ENCODE measurements around the gene RTN3. TPM values are rescaled to one million over a fixed set of nuclear protein-coding genes. Genes with fewer than 3 reads are reported as not detected.

Gene RTN3
- polyA plus RNA-seq, 3 donors: 123 to 341 (median 232) TPM

DNA sequence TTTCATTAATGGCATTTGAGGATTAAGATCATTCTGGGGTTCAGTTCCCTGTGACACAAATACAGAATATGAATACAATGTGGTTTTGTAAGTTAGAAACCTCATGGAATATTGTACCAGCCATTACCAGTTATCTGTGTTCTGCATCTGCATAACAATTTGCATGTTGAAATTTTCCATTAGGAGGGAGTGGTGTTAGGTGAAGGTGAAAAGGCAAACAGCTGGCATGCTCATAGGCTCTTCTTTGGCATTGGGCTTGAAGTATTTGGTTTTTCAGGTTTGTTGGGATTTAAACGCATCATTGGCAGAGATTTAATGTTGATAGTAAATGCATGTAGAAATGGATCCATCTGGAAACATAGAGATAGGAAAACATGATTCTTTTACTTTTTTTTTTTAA is 18.6 kb downstream of the RTN3 start:
- peaks cover 13 to 37% of the 10 kb centered on the region in 2 donors for H3K36me3 Mint-ChIP-seq
- Histone ChIP-seq H3K27ac (ENCODE audit: low read depth in 1 of 2, low read length in 2 of 2) (peak overlapping the region in 1 of 2 donors; percentile 30), H3K27me3 (ENCODE audit: control insufficient read depth in 2 of 2, insufficient read depth in 2 of 2, low read length in 2 of 2) (no peaks in the 10 kb centered on the region), H3K9ac (ENCODE audit: insufficient read depth, low read length, poor library complexity, severe bottlenecking) (no peak overlapping the region), H3K36me3 (replicated peaks in 1 of 2; ENCODE audit: control insufficient read depth in 1 of 2, insufficient read depth in 2 of 2, low read length in 2 of 2) (peaks cover 0 to 36% of the 10 kb centered on the region in 2 donors), H2AFZ (ENCODE audit: insufficient read depth, low read depth, low read length, poor library complexity, severe bottlenecking) (no peak overlapping the region), H3K4me2 (replicated peaks; ENCODE audit: extremely low read depth, low read length, poor library complexity, severe bottlenecking) (no peak overlapping the region), H3K4me3 (replicated peaks in 1 of 3; ENCODE audit: low read depth in 2 of 3, low read length in 3 of 3) (no peak overlapping the region), H3K4me1 (ENCODE audit: control insufficient read depth in 1 of 2, insufficient read depth in 2 of 2, low read length in 2 of 2) (peaks cover 1 to 5% of the 10 kb centered on the region in 2 donors), H4K20me1 (ENCODE audit: insufficient read depth, low read length) (peaks cover 100% of the 10 kb centered on the region), H3K9me3 (replicated peaks in 1 of 2; ENCODE audit: control insufficient read depth in 1 of 2, insufficient read depth in 1 of 2, low read length in 2 of 2) (no peaks in the 10 kb centered on the region), H3K79me2 (ENCODE audit: insufficient read depth, low read length) (peaks cover 100% of the 10 kb centered on the region)
- WGBS (ENCODE audit: insufficient coverage): no CpG with 5 or more reads among the region's 1 CpG
- H3K27me3 Mint-ChIP-seq (ENCODE audit: low read depth in 3 of 3): no peaks in the 10 kb centered on the region
- no peaks in the 10 kb centered on the region for H3K9me3 Mint-ChIP-seq
- peaks cover 29% of the 10 kb centered on the region for H3K4me1 Mint-ChIP-seq
- no peak overlapping the region for H3K4me3 Mint-ChIP-seq
- no peak for DNase-seq
- peak overlapping the region in 1 of 7 donors; percentile 33 for H3K27ac Mint-ChIP-seq
- TF ChIP-seq, protein P1, sequence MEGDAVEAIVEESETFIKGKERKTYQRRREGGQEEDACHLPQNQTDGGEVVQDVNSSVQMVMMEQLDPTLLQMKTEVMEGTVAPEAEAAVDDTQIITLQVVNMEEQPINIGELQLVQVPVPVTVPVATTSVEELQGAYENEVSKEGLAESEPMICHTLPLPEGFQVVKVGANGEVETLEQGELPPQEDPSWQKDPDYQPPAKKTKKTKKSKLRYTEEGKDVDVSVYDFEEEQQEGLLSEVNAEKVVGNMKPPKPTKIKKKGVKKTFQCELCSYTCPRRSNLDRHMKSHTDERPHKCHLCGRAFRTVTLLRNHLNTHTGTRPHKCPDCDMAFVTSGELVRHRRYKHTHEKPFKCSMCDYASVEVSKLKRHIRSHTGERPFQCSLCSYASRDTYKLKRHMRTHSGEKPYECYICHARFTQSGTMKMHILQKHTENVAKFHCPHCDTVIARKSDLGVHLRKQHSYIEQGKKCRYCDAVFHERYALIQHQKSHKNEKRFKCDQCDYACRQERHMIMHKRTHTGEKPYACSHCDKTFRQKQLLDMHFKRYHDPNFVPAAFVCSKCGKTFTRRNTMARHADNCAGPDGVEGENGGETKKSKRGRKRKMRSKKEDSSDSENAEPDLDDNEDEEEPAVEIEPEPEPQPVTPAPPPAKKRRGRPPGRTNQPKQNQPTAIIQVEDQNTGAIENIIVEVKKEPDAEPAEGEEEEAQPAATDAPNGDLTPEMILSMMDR (IDR thresholded peaks at IDR 0.05): no peak
- intact Hi-C loops (cut with micrococcal nuclease): no loop called here

DNA sequence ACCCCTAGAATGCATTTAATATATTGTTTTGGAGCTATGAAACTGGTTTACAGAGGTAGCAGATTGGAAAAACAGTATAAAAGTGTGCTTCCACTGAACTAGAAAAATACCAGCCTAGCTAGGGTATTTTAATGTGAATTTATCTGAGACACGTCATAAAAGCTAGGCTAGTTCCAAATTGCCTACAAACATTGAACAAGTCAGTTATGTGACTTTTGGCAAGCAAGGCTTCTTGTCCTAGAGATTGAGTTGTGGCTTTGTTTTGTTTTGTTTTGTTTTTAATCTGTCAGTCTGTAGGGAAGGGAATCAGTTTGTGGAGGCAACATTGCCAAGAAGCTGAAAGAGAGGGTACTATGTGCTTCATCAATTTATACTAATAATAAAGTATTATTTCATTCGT is 24.2 kb downstream of the RTN3 start:
- no peak overlapping the region for H3K4me2 ChIP-seq (replicated peaks; ENCODE audit: extremely low read depth, low read length, poor library complexity, severe bottlenecking)
- intact Hi-C loops (cut with micrococcal nuclease): no loop called here
- H3K27me3 ChIP-seq (ENCODE audit: control insufficient read depth in 2 of 2, insufficient read depth in 2 of 2, low read length in 2 of 2): no peaks in the 10 kb centered on the region
- H3K4me3 ChIP-seq (replicated peaks in 1 of 3; ENCODE audit: low read depth in 2 of 3, low read length in 3 of 3): no peak overlapping the region
- no peak for DNase-seq
- H3K9me3 ChIP-seq (replicated peaks in 1 of 2; ENCODE audit: control insufficient read depth in 1 of 2, insufficient read depth in 1 of 2, low read length in 2 of 2): no peaks in the 10 kb centered on the region
- H3K4me1 ChIP-seq (ENCODE audit: control insufficient read depth in 1 of 2, insufficient read depth in 2 of 2, low read length in 2 of 2): peaks cover 4 to 23% of the 10 kb centered on the region in 2 donors
- H3K9ac ChIP-seq (ENCODE audit: insufficient read depth, low read length, poor library complexity, severe bottlenecking): no peak overlapping the region
- Mint-ChIP-seq H3K9me3 (no peaks in the 10 kb centered on the region), H3K4me1 (peaks cover 32% of the 10 kb centered on the region), H3K27ac (peak overlapping the region in 4 of 7 donors; percentile 12 to 58 (median 38)), H3K4me3 (no peak overlapping the region), H3K27me3 (ENCODE audit: low read depth in 3 of 3) (no peaks in the 10 kb centered on the region), H3K36me3 (peaks cover 8 to 23% of the 10 kb centered on the region in 2 donors)
- H3K79me2 ChIP-seq (ENCODE audit: insufficient read depth, low read length): peaks cover 100% of the 10 kb centered on the region
- no peak overlapping the region for H2AFZ ChIP-seq (ENCODE audit: insufficient read depth, low read depth, low read length, poor library complexity, severe bottlenecking)
- TF ChIP-seq, protein P1 (IDR thresholded peaks at IDR 0.05): no peak
- WGBS (ENCODE audit: insufficient coverage): no CpG with 5 or more reads among the region's 2 CpGs
- H4K20me1 ChIP-seq (ENCODE audit: insufficient read depth, low read length): peaks cover 100% of the 10 kb centered on the region
- peaks cover 0 to 27% of the 10 kb centered on the region in 2 donors for H3K36me3 ChIP-seq (replicated peaks in 1 of 2; ENCODE audit: control insufficient read depth in 1 of 2, insufficient read depth in 2 of 2, low read length in 2 of 2)
- H3K27ac ChIP-seq (ENCODE audit: low read depth in 1 of 2, low read length in 2 of 2): peak overlapping the region in 1 of 2 donors; percentile 24

All from CD14-positive monocyte (primary cell).